GM12873 (cell line): ENCODE results near the gene ITGB1BP1.

Experiments
- TF ChIP-seq, protein P1 (sequence below): IDR thresholded peaks from 2 replicates; pipeline ENCODE4 v1.5.1; 2012; ENCODE audit warnings: low read depth, mild to moderate bottlenecking, moderate library complexity, low read length, control low read depth; ENCODE audit not compliant: insufficient read depth; ENCODE audit errors: missing control alignments

Gene ITGB1BP1

DNA sequence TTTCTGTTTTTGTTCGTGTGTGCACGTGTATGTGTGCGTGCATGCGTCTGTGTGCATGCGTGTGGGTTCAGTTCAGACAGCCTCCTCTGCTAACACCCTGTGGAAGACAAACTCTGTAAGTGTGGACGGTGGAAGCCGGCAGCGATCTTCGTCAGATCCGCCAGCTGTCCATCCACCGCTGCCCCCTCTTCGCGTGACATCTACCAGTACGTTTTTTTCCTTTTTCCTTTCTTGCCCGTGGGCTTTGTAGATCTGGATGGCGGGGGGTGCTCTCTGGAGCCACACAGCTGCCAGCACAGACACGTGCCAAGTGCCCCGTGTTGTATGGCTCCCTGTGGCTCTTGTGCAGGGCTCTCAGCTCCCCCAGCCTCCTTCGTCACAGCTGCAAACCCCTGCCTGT is 32.3 kb downstream of the ITGB1BP1 start:
- TF ChIP-seq, protein P1, sequence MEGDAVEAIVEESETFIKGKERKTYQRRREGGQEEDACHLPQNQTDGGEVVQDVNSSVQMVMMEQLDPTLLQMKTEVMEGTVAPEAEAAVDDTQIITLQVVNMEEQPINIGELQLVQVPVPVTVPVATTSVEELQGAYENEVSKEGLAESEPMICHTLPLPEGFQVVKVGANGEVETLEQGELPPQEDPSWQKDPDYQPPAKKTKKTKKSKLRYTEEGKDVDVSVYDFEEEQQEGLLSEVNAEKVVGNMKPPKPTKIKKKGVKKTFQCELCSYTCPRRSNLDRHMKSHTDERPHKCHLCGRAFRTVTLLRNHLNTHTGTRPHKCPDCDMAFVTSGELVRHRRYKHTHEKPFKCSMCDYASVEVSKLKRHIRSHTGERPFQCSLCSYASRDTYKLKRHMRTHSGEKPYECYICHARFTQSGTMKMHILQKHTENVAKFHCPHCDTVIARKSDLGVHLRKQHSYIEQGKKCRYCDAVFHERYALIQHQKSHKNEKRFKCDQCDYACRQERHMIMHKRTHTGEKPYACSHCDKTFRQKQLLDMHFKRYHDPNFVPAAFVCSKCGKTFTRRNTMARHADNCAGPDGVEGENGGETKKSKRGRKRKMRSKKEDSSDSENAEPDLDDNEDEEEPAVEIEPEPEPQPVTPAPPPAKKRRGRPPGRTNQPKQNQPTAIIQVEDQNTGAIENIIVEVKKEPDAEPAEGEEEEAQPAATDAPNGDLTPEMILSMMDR = no peak

- TF ChIP-seq, protein P1 = no peak
These were observed 33.0 kb downstream of the ITGB1BP1 start for GRCh38 chr2:9390151-9390850.

- TF ChIP-seq, protein P1 = no peak
These were observed 34.1 kb downstream of the ITGB1BP1 start for GRCh38 chr2:9388950-9389911.

- TF ChIP-seq, protein P1 = no peak
These were observed 35.1 kb downstream of the ITGB1BP1 start for GRCh38 chr2:9388199-9388681.

- TF ChIP-seq, protein P1 = no peak
These were observed 37.5 kb downstream of the ITGB1BP1 start for GRCh38 chr2:9385841-9386240.

GRCh38 chr2:9384521-9384920 is 38.8 kb downstream of the ITGB1BP1 start:
- TF ChIP-seq, protein P1 = no peak

DNA sequence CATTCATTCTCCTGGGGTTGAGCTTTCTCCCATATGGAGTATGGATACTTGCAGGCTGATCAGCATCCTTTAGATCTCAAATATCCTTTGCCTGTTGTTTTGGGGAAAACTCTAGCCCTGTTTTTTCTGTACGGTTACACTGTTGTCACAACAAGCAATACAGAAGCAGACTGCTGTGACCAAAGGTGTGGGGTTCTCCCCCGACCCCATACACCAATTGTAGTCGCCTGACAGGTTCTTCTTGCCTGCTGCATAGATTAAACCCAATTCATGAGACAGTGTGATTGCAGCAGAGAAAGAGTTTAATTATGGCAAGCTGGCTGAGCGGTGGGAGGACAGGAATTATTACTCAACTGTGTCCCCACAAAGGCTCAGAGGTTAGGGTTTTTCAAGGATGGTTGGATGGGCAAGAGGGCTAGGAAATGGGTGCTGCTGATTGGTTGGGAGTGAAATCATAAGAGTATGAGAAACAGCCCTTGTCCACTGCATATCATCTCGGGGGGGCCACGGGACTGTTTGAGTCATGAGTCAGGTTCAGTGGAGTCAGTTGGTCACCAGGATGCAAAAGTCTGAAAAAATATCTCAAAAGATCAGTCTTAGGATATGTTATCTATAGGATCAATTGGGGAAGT is 40.6 kb downstream of the ITGB1BP1 start:
- TF ChIP-seq, protein P1 = no peak
